K562 (cell line): ENCODE results near the gene CLK4. TPM values are rescaled to one million over a fixed set of nuclear protein-coding genes. Genes with fewer than 3 reads are reported as not detected.

ENCODE experiments used
- AFF4 ChIP-seq: sonication (generic); formaldehyde crosslinking; IDR thresholded peaks from 2 replicates; pipeline ENCODE4 v1.8.0; 2023; ENCODE audit warnings: mild to moderate bottlenecking, missing genetic modification reagents
- GABPB1 ChIP-seq: sonication (generic); formaldehyde crosslinking; IDR thresholded peaks from 2 replicates; pipeline ENCODE4 v1.8.0; 2022; ENCODE audit warnings: mild to moderate bottlenecking, missing genetic modification reagents
- KDM5B ChIP-seq: fragments of 200-600 bp; sonication (generic); IDR thresholded peaks from 2 replicates; pipeline ENCODE4 v1.6.1; 2012; ENCODE audit warnings: low read depth, mild to moderate bottlenecking, moderate library complexity, low read length, control low read depth, inconsistent platforms; ENCODE audit not compliant: insufficient replicate concordance
- MAX ChIP-seq: sonication (generic); formaldehyde crosslinking; IDR thresholded peaks from 2 replicates; pipeline ENCODE4 v1.9.0; 2022; ENCODE audit warnings: mild to moderate bottlenecking, missing genetic modification reagents
- USF1 ChIP-seq: sonication (generic); formaldehyde crosslinking; IDR thresholded peaks from 2 replicates; pipeline ENCODE4 v1.9.0; 2022; ENCODE audit warnings: mild to moderate bottlenecking, missing genetic modification reagents
- YY1 ChIP-seq, 3 experiments: IDR thresholded peaks; 2 replicates each; pipeline ENCODE4 v1.6.1; 2011; ENCODE audit warnings: low read length in 2 of 3, mild to moderate bottlenecking in 2 of 3, moderate library complexity in 2 of 3, borderline replicate concordance in 1 of 3, control low read depth in 1 of 3, low read depth in 1 of 3; ENCODE audit not compliant: insufficient read depth in 3 of 3, insufficient replicate concordance in 2 of 3, control insufficient read depth in 1 of 3, insufficient read length in 1 of 3; ENCODE audit errors: extremely low read depth in 1 of 3
- ZFX ChIP-seq: sonication (generic); formaldehyde crosslinking; IDR thresholded peaks from 2 replicates; pipeline ENCODE4 v1.8.0; 2022; ENCODE audit warnings: mild to moderate bottlenecking, missing genetic modification reagents, moderate library complexity
- polyA plus RNA-seq, 8 experiments: library from polyadenylated mRNA; depleted of rRNA in 4 of 8; stranded (reverse) in 5 of 8; unstranded in 3 of 8; fragments of >200 nt; fragmentation: Nextera tagmentation in 2 of 8; fragmentation: Illumina TruSeq in 1 of 8; extraction: Ambion mirVana in 2 of 8; extraction: Trizol in 1 of 8; gene quantifications; 2 replicates each; pipeline versions ENCODE4 v1.2.1 to v1.2.3, GENCODE V29; 2011 to 2014; ENCODE audit warnings: inconsistent platforms in 1 of 8, missing spikeins in 1 of 8
- total RNA-seq, 7 experiments: library from RNA; depleted of rRNA in 6 of 7; stranded (reverse); fragments of >200 nt in 6 of 7; fragmentation: Illumina TruSeq in 2 of 7; extraction: Trizol in 2 of 7; gene quantifications; 2 replicates each; pipeline versions ENCODE4 v1.2.1 to v1.2.3, GENCODE V29; 2011 to 2021; ENCODE audit warnings: low replicate concordance in 1 of 7
- TF ChIP-seq, protein P1 (sequence below): fragments of 450-650 bp; IDR thresholded peaks from 2 replicates; pipeline ENCODE4 v1.6.1; 2018; ENCODE audit warnings: mild to moderate bottlenecking, low read depth; ENCODE audit not compliant: partially characterized antibody
- TF ChIP-seq, protein P2 (sequence below), 2 experiments: fragments of 450-650 bp in 1 of 2; IDR thresholded peaks; 2 replicates each; pipeline ENCODE4 v1.6.1; 2011 to 2017; ENCODE audit warnings: low read depth in 2 of 2, antibody characterized with exemption in 1 of 2, borderline replicate concordance in 1 of 2, low read length in 1 of 2, mild to moderate bottlenecking in 1 of 2, mixed read lengths in 1 of 2; ENCODE audit not compliant: control insufficient read depth in 1 of 2
- TF ChIP-seq, protein P3 (sequence below), 3 experiments: fragments of 200-800 bp in 1 of 3; sonication (Bioruptor generic) in 1 of 3; sonication (generic) in 1 of 3; formaldehyde crosslinking in 1 of 3; IDR thresholded peaks; 2 replicates each; pipeline versions ENCODE4 v1.6.1 to v1.8.0; 2016 to 2022; ENCODE audit warnings: mild to moderate bottlenecking in 2 of 3, missing compliant biosample characterization in 2 of 3, missing genetic modification characterization in 2 of 3, missing genetic modification reagents in 1 of 3

The CLK4 gene
- total and polyA plus RNA-seq, 9 of the 15 experiments (the other 6 are each of a cell fraction or from before 2014, with no cell fraction given): 10.5 to 23.1 (median 13.9) TPM

- TF ChIP-seq, protein P1, sequence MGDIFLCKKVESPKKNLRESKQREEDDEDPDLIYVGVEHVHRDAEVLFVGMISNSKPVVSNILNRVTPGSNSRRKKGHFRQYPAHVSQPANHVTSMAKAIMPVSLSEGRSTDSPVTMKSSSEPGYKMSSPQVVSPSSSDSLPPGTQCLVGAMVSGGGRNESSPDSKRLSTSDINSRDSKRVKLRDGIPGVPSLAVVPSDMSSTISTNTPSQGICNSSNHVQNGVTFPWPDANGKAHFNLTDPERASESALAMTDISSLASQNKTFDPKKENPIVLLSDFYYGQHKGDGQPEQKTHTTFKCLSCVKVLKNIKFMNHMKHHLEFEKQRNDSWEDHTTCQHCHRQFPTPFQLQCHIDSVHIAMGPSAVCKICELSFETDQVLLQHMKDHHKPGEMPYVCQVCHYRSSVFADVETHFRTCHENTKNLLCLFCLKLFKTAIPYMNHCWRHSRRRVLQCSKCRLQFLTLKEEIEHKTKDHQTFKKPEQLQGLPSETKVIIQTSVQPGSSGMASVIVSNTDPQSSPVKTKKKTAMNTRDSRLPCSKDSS: no peak
- TF ChIP-seq YY1 (IDR thresholded peaks at IDR 0.05; ENCODE audit: borderline replicate concordance in 1 of 3, control insufficient read depth in 1 of 3, extremely low read depth in 1 of 3, insufficient read depth in 3 of 3, insufficient read length in 1 of 3, insufficient replicate concordance in 2 of 3, low read depth in 1 of 3, low read length in 2 of 3): peak; percentile 85 to 97 (median 95)
- TF ChIP-seq GABPB1 (CRISPR knock-in tag): peak; percentile 47; the same call in 1 of the 2 replicates
- TF ChIP-seq MAX (CRISPR knock-in tag): peak; percentile 27; the same call in 1 of the 2 replicates
- TF ChIP-seq, protein P2, sequence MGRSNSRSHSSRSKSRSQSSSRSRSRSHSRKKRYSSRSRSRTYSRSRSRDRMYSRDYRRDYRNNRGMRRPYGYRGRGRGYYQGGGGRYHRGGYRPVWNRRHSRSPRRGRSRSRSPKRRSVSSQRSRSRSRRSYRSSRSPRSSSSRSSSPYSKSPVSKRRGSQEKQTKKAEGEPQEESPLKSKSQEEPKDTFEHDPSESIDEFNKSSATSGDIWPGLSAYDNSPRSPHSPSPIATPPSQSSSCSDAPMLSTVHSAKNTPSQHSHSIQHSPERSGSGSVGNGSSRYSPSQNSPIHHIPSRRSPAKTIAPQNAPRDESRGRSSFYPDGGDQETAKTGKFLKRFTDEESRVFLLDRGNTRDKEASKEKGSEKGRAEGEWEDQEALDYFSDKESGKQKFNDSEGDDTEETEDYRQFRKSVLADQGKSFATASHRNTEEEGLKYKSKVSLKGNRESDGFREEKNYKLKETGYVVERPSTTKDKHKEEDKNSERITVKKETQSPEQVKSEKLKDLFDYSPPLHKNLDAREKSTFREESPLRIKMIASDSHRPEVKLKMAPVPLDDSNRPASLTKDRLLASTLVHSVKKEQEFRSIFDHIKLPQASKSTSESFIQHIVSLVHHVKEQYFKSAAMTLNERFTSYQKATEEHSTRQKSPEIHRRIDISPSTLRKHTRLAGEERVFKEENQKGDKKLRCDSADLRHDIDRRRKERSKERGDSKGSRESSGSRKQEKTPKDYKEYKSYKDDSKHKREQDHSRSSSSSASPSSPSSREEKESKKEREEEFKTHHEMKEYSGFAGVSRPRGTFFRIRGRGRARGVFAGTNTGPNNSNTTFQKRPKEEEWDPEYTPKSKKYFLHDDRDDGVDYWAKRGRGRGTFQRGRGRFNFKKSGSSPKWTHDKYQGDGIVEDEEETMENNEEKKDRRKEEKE (IDR thresholded peaks at IDR 0.05; ENCODE audit: borderline replicate concordance in 1 of 2, control insufficient read depth in 1 of 2, low read depth in 2 of 2, low read length in 1 of 2): no peak
- TF ChIP-seq KDM5B: peak; percentile 65
- peak; percentile 89 for TF ChIP-seq USF1 (CRISPR knock-in tag)
- no peak for TF ChIP-seq AFF4
- TF ChIP-seq ZFX: peak; percentile 97
- TF ChIP-seq, protein P3, sequence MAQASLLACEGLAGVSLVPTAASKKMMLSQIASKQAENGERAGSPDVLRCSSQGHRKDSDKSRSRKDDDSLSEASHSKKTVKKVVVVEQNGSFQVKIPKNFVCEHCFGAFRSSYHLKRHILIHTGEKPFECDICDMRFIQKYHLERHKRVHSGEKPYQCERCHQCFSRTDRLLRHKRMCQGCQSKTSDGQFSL (CRISPR knock-in tag; IDR thresholded peaks at IDR 0.05): no peak
- TF ChIP-seq, protein P3 (tag; IDR thresholded peaks at IDR 0.05): peak in 1 of 2 experiments; percentile 94; a peak in 2 of 4 replicates
Observed at GRCh38 chr5:178626484-178627258, at the start of gene CLK4 (continued).
